NCI-H1436 treated with DMSO at 0.1 percent for 48 hours (cell line): ENCODE results near the gene MEPE.
"Not testable (repeated sequence)": the region's sequence is repeated elsewhere in the genome, so short reads cannot be mapped to it uniquely, and the experiment has no call there.

Source experiments
- DNase-seq: peaks from one replicate; lab custom pipeline; 2025; lab: John Stamatoyannopoulos, UW

The MEPE gene

GRCh38 chr4:87882861-87883260 lies 50.1 kb downstream of the MEPE start:
- DNase-seq = no peak

- no peak for DNase-seq
Observed at GRCh38 chr4:87884976-87885549, 52.3 kb downstream of the MEPE start.

- DNase-seq = no peak
Observed at GRCh38 chr4:87886083-87886482, 53.3 kb downstream of the MEPE start.

- not testable (repeated sequence) for DNase-seq
Observed at GRCh38 chr4:87890753-87891152, 58.0 kb downstream of the MEPE start.

- no peak for DNase-seq
Observed at GRCh38 chr4:87895964-87896621, 63.3 kb downstream of the MEPE start.
